ENCODE data around the gene CXorf58.
"Not testable (repeated sequence)": the region's sequence is repeated elsewhere in the genome, so short reads cannot be mapped to it uniquely, and the experiment has no call there.

Gene CXorf58

DNA sequence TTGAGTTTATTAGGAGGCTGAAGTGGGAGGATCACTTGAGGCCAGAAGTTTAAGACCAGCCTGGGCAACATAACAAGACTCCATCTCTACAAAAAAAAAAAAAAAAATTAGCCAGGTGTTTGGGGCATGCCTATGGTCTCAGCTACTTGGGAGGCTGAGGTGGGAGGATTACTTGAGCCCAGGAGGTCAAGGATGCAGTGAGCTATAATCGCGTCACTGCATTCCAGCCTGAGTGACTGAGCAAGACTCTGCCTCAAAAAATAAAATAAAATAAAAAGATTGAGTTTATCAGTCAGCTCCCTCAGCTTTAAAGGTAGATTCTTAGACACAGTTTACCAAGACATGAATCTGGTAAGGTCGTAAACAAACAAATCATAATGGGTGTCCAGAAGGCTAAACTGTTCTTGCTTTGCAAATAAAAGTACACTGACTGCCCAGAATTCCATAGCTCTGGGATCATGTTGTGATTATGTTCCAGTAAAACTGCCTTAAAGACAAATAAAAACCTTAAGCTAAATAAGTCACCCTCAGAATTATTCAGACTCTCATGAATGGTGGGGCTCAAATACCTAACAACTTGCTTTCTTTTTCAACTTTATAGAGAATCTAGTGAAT, 18.8 kb upstream of the CXorf58 start:
- DNase-seq (ENCODE audit: low read depth): no peak
- H3K4me3 ChIP-seq (replicated peaks; ENCODE audit: low read depth, low read length): no peak overlapping the region
- TF ChIP-seq, protein P1, sequence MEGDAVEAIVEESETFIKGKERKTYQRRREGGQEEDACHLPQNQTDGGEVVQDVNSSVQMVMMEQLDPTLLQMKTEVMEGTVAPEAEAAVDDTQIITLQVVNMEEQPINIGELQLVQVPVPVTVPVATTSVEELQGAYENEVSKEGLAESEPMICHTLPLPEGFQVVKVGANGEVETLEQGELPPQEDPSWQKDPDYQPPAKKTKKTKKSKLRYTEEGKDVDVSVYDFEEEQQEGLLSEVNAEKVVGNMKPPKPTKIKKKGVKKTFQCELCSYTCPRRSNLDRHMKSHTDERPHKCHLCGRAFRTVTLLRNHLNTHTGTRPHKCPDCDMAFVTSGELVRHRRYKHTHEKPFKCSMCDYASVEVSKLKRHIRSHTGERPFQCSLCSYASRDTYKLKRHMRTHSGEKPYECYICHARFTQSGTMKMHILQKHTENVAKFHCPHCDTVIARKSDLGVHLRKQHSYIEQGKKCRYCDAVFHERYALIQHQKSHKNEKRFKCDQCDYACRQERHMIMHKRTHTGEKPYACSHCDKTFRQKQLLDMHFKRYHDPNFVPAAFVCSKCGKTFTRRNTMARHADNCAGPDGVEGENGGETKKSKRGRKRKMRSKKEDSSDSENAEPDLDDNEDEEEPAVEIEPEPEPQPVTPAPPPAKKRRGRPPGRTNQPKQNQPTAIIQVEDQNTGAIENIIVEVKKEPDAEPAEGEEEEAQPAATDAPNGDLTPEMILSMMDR (IDR thresholded peaks at IDR 0.05; ENCODE audit: low read length, missing control alignments): no peak

DNA sequence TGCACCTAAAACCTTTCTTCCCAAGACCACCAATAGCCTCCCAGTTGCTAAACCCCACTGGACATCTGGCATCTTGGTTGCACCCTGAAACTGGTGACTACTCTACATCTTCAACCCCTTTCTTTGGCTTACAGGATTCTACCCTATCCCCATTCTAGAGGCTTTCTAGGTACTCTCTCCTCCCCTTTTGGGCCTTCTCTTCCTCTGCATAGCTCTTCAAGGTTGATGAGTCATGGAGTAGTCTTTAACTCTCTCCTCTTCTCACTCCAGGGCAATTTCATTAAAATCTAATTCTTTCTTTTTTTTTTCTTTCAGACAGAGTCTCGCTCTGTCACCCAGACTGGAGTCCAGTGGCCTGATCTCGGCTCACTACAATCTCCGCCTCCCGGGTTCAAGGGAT, 16.9 kb upstream of the CXorf58 start:
- no peak for DNase-seq (ENCODE audit: low read depth)
- no peak overlapping the region for H3K4me3 ChIP-seq (replicated peaks; ENCODE audit: low read depth, low read length)
- TF ChIP-seq, protein P1 (IDR thresholded peaks at IDR 0.05; ENCODE audit: low read length, missing control alignments): no peak

DNA sequence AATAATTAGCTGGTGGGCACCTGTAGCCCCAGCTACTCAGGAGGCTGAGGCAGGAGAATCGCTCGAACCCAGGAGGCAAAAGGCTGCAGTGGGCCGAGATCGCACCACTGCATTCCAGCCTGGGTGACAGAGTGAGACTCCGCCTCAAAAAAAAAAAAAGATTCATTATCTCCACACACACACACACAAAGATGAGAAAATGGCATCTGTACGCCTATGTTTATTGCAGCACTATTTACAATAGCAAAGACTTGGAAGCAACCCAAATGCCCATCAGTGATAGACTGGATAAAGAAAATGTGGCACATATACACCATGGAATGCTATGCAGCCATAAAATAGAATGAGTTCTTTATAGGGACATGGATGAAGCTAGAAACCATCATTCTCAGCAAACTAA, 12.8 kb upstream of the CXorf58 start:
- H3K4me3 ChIP-seq (replicated peaks; ENCODE audit: low read depth, low read length); DNase-seq (ENCODE audit: low read depth): not testable (repeated sequence)

DNA sequence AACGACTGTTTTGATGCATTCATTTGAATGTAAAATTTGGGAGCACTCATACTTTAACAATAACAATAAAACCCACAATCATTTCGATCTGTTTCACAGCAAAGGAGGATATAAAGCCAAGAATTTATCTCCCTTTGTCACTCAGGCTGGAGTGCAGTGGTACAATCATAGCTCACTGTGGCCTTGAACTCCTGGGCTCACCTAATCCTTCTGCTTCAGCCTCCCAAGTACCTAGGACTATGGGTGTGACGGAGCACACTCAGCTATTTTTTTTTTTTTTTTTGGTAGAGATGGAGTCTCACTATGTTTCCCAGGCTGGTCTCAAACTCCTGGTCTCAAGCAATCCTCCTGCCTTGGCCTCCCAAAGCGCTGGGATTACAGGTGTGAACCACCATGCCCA, 11.3 kb upstream of the CXorf58 start:
- H3K4me3 ChIP-seq (replicated peaks; ENCODE audit: low read depth, low read length); DNase-seq (ENCODE audit: low read depth): not testable (repeated sequence)

DNA sequence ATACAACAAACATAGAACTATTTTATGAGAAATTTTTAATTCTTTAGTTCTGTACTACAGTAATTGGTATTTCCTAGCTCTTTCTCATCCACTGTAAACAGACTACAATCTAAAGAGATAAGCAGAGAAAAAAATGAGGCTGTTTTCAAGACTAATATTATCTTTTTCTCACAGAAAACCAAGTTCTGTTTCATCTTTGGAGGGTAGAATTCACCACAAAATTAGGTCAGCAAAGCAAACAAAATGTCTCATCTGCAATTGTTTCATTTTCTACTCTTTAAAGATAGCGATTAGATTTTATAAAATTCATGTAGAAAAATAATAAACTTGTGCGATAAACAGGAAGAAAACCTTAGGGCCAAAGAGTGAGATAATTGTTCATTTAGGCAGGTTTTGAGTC, 10.8 kb upstream of the CXorf58 start:
- H3K4me3 ChIP-seq (replicated peaks; ENCODE audit: low read depth, low read length): no peak overlapping the region
- no peak for DNase-seq (ENCODE audit: low read depth)

DNA sequence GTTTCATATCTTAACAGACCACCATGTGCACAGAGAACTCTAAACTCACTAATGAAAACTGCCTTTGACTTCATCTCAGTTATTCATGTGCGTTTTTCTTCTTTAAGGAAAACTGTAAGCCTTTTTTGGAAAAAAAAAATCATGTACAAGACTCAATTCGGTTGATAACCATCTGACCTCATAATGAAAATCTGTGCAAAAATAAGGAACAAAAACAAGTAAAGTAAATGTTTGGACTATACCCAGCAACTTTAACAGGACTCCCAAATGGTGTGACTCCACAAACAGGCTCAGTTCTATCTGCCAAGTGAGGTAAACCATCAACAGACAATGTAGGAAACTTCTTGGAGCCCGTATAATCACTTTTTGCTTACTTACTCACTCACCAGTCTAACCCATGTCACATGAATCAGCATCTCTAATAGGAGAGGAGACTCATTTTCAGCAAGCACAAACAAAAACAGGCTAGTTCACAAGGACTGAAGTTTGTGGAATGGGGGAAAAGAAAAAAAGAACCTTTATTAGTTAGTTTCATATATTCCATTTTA, 9.3 kb upstream of the CXorf58 start:
- peak; percentile 57 for DNase-seq (ENCODE audit: low read depth)
- TF ChIP-seq, protein P1 (IDR thresholded peaks at IDR 0.05; ENCODE audit: low read length, missing control alignments): no peak
- H3K4me3 ChIP-seq (replicated peaks; ENCODE audit: low read depth, low read length): no peak overlapping the region

More for the DNA sequence above, 10.8 kb upstream of the CXorf58 start:
- TF ChIP-seq, protein P1 (IDR thresholded peaks at IDR 0.05; ENCODE audit: low read length, missing control alignments): no peak

DNA sequence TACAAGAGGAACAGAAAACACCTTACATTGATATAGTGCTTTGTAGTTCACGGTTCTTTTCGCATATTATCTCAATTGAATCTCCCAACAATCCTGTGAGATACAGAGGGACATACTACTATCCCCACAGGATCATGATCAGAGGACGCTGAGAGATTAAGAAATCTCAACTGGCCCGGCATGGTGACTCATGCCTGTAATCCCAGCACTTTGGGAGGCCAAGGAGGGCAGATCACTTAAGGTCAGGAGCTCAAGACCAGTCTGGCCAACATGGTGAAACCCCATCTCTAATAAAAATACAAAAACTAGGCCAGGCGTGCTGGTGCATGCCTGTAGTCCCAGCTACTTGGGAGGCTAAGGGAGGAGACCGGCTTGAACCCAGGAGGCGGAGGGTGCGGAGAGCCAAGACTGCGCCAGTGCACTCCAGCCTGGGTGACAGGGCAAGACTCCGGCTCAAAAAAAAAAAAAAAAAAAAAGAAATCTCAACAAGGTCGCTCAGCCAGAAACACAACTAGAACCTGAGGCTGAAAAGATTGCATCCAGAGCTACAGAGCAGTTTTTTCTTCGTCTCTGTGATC, 7.5 kb upstream of the CXorf58 start:
- no peak for DNase-seq (ENCODE audit: low read depth)
- no peak overlapping the region for H3K4me3 ChIP-seq (replicated peaks; ENCODE audit: low read depth, low read length)
- TF ChIP-seq, protein P1 (IDR thresholded peaks at IDR 0.05; ENCODE audit: low read length, missing control alignments): no peak

DNA sequence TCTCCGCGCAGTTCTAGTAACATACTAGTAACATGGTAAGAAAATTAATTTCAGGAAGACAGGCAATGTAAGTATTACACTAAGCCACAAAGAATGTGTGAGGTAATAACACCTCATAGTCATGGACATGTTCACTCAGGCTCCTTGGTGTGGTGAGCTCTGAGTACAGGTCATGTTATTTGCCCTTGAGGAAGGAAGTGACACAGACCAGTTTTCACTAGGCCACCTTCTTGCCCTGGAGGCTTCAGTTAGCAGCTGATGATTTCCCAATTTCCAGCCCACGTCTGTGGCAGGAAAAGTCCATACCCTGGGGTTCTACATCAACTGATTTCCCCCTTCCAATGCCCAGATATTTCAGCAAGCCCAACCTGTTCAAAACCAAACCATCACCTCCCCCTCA, 6.7 kb upstream of the CXorf58 start:
- peak; percentile 88 for DNase-seq (ENCODE audit: low read depth)
- H3K4me3 ChIP-seq (replicated peaks; ENCODE audit: low read depth, low read length): no peak overlapping the region
- TF ChIP-seq, protein P1 (IDR thresholded peaks at IDR 0.05; ENCODE audit: low read length, missing control alignments): no peak
